Chondrocyte (in vitro differentiated cells): ENCODE measurements around the gene RNF11. TPM values are rescaled to one million over a fixed set of nuclear protein-coding genes. Genes with fewer than 3 reads are reported as not detected.

Experiments
- DNase-seq: peaks from one replicate; pipeline ENCODE4 v3.0.0; 2021; ENCODE audit warnings: mixed read lengths, low spot score
- H3K27ac Mint-ChIP-seq: one replicate; pipeline ENCODE4 v1.8.0; 2021; ENCODE audit warnings: mild to moderate bottlenecking, moderate library complexity, mixed read lengths; ENCODE audit not compliant: unreplicated experiment
- H3K27me3 Mint-ChIP-seq: 2 replicates; pipeline ENCODE4 v1.8.0; 2021; ENCODE audit warnings: low read depth, mixed read lengths
- H3K36me3 Mint-ChIP-seq: 2 replicates; pipeline ENCODE4 v1.8.0; 2021; ENCODE audit warnings: low read depth, mixed read lengths
- H3K4me1 Mint-ChIP-seq: 2 replicates; pipeline ENCODE4 v1.8.0; 2021; ENCODE audit warnings: low read depth, mild to moderate bottlenecking, mixed read lengths
- H3K4me3 Mint-ChIP-seq: one replicate; pipeline ENCODE4 v1.8.0; 2021; ENCODE audit warnings: mild to moderate bottlenecking, moderate library complexity, mixed read lengths; ENCODE audit not compliant: unreplicated experiment
- H3K9me3 Mint-ChIP-seq: 2 replicates; pipeline ENCODE4 v1.8.0; 2021; ENCODE audit warnings: low read depth, mixed read lengths
- total RNA-seq: library from RNA; stranded (reverse); gene quantifications from 3 replicates; pipeline ENCODE4 v1.2.1, GENCODE V29; 2021
- TF ChIP-seq, protein P1 (sequence below): fragments of 200-600 bp; sonication (generic); IDR thresholded peaks from 2 replicates; pipeline ENCODE4 v1.5.0; 2021; ENCODE audit warnings: antibody characterized with exemption, mild to moderate bottlenecking, moderate library complexity

RNF11 gene
- total RNA-seq, 1 donor from 2014 or later: 131 TPM

DNA sequence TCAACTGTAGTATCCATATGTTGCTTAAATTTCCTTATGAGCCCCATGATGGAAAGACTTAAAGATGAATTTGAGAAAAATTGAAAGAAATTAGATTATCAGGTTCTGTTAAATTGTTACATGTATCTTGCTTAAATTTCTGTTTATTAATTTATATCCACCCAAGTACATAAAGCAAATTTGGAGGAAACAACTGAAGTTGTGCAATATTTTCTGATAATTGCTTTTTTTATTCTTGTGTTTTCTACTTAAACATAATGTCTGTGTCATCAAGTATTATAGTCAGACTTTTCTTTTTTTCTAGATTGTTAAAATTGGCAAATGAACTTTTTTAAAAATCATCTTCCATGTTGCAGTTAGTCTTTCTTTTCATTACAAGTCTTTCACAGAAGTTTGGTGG, 36.8 kb downstream of the RNF11 start:
- no peak for DNase-seq
- Mint-ChIP-seq H3K27me3 (no peaks in the 10 kb centered on the region), H3K4me3 (no peak overlapping the region), H3K4me1 (peaks cover 45% of the 10 kb centered on the region), H3K36me3 (peaks cover 12% of the 10 kb centered on the region), H3K9me3 (no peaks in the 10 kb centered on the region), H3K27ac (no peak overlapping the region)
- TF ChIP-seq, protein P1, sequence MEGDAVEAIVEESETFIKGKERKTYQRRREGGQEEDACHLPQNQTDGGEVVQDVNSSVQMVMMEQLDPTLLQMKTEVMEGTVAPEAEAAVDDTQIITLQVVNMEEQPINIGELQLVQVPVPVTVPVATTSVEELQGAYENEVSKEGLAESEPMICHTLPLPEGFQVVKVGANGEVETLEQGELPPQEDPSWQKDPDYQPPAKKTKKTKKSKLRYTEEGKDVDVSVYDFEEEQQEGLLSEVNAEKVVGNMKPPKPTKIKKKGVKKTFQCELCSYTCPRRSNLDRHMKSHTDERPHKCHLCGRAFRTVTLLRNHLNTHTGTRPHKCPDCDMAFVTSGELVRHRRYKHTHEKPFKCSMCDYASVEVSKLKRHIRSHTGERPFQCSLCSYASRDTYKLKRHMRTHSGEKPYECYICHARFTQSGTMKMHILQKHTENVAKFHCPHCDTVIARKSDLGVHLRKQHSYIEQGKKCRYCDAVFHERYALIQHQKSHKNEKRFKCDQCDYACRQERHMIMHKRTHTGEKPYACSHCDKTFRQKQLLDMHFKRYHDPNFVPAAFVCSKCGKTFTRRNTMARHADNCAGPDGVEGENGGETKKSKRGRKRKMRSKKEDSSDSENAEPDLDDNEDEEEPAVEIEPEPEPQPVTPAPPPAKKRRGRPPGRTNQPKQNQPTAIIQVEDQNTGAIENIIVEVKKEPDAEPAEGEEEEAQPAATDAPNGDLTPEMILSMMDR: no peak

DNA sequence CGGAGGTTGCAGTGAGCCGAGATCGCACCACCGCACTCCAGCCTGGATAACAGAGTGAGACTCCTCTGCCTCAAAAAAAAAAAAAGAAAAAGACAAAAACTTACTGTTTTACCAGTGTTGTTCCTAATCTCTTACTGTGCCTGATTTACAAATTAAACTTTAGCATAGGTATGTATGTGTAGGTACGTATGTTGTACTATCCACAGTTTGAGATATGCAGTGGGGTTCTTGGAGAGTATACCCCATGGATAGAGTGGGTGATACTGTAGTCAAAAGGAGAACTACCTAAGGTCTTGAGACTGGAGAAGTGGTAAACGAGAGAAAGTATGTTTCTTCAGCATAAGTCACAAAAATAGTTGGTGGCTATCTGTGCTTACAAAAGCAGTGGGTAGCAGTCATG, 38.6 kb downstream of the RNF11 start:
- no peaks in the 10 kb centered on the region for H3K27me3 Mint-ChIP-seq
- H3K27ac Mint-ChIP-seq: no peak overlapping the region

GRCh38 chr1:51276286-51276685, 40.2 kb downstream of the RNF11 start:
- DNase-seq: no peak
- H3K36me3 Mint-ChIP-seq: peaks cover 9% of the 10 kb centered on the region
- TF ChIP-seq, protein P1: no peak
- no peak overlapping the region for H3K4me3 Mint-ChIP-seq
- no peaks in the 10 kb centered on the region for H3K27me3 Mint-ChIP-seq
- H3K9me3 Mint-ChIP-seq: no peaks in the 10 kb centered on the region
- no peak overlapping the region for H3K27ac Mint-ChIP-seq
- H3K4me1 Mint-ChIP-seq: peaks cover 11% of the 10 kb centered on the region

More for the DNA sequence above, 38.6 kb downstream of the RNF11 start:
- TF ChIP-seq, protein P1: no peak
- H3K4me1 Mint-ChIP-seq: peaks cover 27% of the 10 kb centered on the region
- no peak for DNase-seq
- H3K9me3 Mint-ChIP-seq: no peaks in the 10 kb centered on the region
- peaks cover 11% of the 10 kb centered on the region for H3K36me3 Mint-ChIP-seq
- no peak overlapping the region for H3K4me3 Mint-ChIP-seq

GRCh38 chr1:51280321-51280978, 44.4 kb downstream of the RNF11 start:
- no peak for DNase-seq
- TF ChIP-seq, protein P1: no peak
- H3K27ac Mint-ChIP-seq: no peak overlapping the region
- peaks cover 20% of the 10 kb centered on the region for H3K4me1 Mint-ChIP-seq
- H3K27me3 Mint-ChIP-seq: no peaks in the 10 kb centered on the region
- H3K9me3 Mint-ChIP-seq: no peaks in the 10 kb centered on the region
- no peak overlapping the region for H3K4me3 Mint-ChIP-seq
- H3K36me3 Mint-ChIP-seq: peaks cover 5% of the 10 kb centered on the region

DNA sequence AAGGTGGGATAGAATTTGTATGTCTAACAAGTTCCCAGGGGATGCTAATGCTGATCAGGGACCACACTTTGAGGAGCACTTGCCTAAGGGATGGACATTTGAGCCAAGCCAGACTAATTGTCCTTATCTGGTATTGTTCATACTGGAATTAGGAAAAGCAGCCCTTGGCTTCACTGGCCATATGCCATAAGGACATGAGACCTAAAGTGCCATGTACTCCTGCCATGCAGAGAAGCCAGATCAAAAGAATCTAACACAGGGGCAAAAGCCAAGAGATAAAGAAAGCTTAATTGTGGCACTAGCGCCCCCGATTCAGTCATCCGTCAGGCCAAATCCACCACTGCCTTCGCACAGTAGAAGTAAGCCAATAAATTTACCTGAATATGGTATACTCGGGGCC, 45.7 kb downstream of the RNF11 start:
- Mint-ChIP-seq H3K27me3 (no peaks in the 10 kb centered on the region), H3K9me3 (no peaks in the 10 kb centered on the region), H3K4me3 (no peak overlapping the region), H3K27ac (no peak overlapping the region), H3K36me3 (peaks cover 5% of the 10 kb centered on the region), H3K4me1 (peaks cover 20% of the 10 kb centered on the region)
- TF ChIP-seq, protein P1: no peak
- DNase-seq: no peak
